Karpas-422 (cell line): Measurements from ENCODE around the gene ZNF598. TPM values are rescaled to one million over a fixed set of nuclear protein-coding genes. Genes with fewer than 3 reads are reported as not detected.

Experiments
- DNase-seq: peaks from one replicate; pipeline ENCODE4 v3.0.0-alpha.2; 2015
- H2AFZ ChIP-seq: fragments of 200-600 bp; sonication (generic); 2 replicates; pipeline ENCODE4 v1.6.1; 2014; ENCODE audit warnings: antibody characterized with exemption, low read length, mixed read lengths
- H3K27ac ChIP-seq: fragments of 200-600 bp; sonication (generic); 2 replicates; pipeline ENCODE4 v1.5.1; 2014; ENCODE audit warnings: mild to moderate bottlenecking, low read length, moderate library complexity
- H3K27me3 ChIP-seq: fragments of 200-600 bp; sonication (generic); 2 replicates; pipeline ENCODE4 v1.6.1; 2014; ENCODE audit warnings: low read length, mixed read lengths
- H3K36me3 ChIP-seq: fragments of 200-600 bp; sonication (generic); 2 replicates; pipeline ENCODE4 v1.6.1; 2014; ENCODE audit warnings: low read length, mixed read lengths; ENCODE audit not compliant: insufficient read depth
- H3K4me1 ChIP-seq: fragments of 200-600 bp; sonication (generic); 2 replicates; pipeline ENCODE4 v1.6.1; 2014; ENCODE audit warnings: mild to moderate bottlenecking, low read length, mixed read lengths
- H3K4me2 ChIP-seq: fragments of 200-600 bp; sonication (generic); 2 replicates; pipeline ENCODE4 v1.6.1; 2014; ENCODE audit warnings: low read length, low read depth, mild to moderate bottlenecking; ENCODE audit not compliant: poor library complexity, severe bottlenecking
- H3K4me3 ChIP-seq: fragments of 200-600 bp; sonication (generic); 2 replicates; pipeline ENCODE4 v1.5.1; 2014; ENCODE audit warnings: mild to moderate bottlenecking, antibody characterized with exemption, low read length, mixed read lengths
- H3K79me2 ChIP-seq: fragments of 200-600 bp; sonication (generic); 2 replicates; pipeline ENCODE4 v1.6.1; 2014; ENCODE audit warnings: mild to moderate bottlenecking, low read length, mixed read lengths
- H3K9ac ChIP-seq: fragments of 200-600 bp; sonication (generic); 2 replicates; pipeline ENCODE4 v1.6.0; 2014; ENCODE audit warnings: low read length
- H3K9me2 ChIP-seq: fragments of 200-600 bp; sonication (generic), shearing (Covaris generic); replicated peaks from 2 replicates; pipeline ENCODE4 v1.6.0; 2014; ENCODE audit warnings: mild to moderate bottlenecking, low read length, moderate library complexity; ENCODE audit not compliant: insufficient read depth
- H3K9me3 ChIP-seq: fragments of 300-700, 200-600 bp; sonication (generic); 2 replicates; pipeline ENCODE4 v1.6.1; 2014; ENCODE audit warnings: low read length, mixed read lengths
- H4K20me1 ChIP-seq: fragments of 200-600 bp; sonication (generic); 2 replicates; pipeline ENCODE4 v1.6.1; 2014; ENCODE audit warnings: mild to moderate bottlenecking, antibody characterized with exemption, low read length, low read depth; ENCODE audit not compliant: insufficient read depth
- total RNA-seq: library from RNA; depleted of rRNA; stranded (reverse); fragments of >200 nt; shearing (Covaris generic); gene quantifications from 2 replicates; pipeline ENCODE4 v1.2.3, GENCODE V29; 2014; ENCODE audit warnings: low replicate concordance

Gene ZNF598
- total RNA-seq, 1 experiment from 2014 or later: 12.6 TPM

GRCh38 chr16:1976216-1976520 is 33.5 kb downstream of the ZNF598 start:
- Histone ChIP-seq H3K9ac (no peak overlapping the region), H3K27ac (no peak overlapping the region), H4K20me1 (no peaks in the 10 kb centered on the region; the same call in 1 of the 2 replicates), H3K9me2 (no peaks in the 10 kb centered on the region), H3K36me3 (peaks cover 2% of the 10 kb centered on the region; the same call in 1 of the 2 replicates), H3K4me2 (no peak overlapping the region), H3K9me3 (no peaks in the 10 kb centered on the region), H3K4me1 (peaks cover 18% of the 10 kb centered on the region), H3K4me3 (no peak overlapping the region), H3K79me2 (peaks cover 25% of the 10 kb centered on the region), H2AFZ (no peak overlapping the region), H3K27me3 (no peaks in the 10 kb centered on the region)
- no peak for DNase-seq

DNA sequence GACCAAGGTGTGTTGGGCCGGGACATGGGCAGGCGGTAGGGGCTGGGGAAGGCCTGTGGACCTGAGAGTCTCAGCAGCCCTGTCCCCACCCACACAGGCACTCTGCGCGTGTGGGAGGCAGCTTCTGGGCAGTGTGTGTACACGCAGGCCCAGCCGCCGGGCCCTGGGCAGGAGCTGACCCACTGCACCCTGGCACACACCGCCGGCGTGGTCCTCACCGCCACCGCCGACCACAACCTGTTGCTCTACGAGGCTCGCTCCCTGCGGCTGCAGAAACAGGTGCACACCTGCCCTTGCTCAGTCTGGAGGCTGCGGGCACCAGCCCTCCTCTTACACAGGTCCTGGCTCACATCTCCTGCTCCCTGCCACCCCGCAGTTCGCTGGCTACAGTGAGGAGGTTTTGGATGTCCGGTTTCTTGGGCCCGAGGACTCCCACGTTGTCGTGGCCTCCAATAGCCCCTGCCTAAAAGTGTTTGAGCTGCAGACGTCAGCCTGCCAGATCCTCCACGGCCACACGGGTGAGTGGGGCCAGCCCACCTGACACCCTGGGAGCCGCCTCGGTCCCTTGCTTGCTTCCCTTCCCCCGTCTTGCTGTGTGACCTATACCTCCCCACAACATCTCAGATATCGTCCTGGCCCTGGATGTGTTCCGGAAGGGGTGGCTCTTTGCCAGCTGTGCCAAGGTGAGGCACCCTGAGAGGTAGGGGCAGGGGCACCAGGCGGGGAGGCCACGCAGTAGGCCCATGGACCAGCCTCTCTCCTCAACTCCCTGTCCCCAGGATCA is 34.0 kb downstream of the ZNF598 start:
- Histone ChIP-seq H3K4me2 (no peak overlapping the region), H4K20me1 (no peaks in the 10 kb centered on the region; the same call in 1 of the 2 replicates), H3K36me3 (peaks cover 2% of the 10 kb centered on the region; the same call in 1 of the 2 replicates), H3K9ac (no peak overlapping the region), H3K79me2 (peaks cover 29% of the 10 kb centered on the region), H2AFZ (no peak overlapping the region), H3K27me3 (no peaks in the 10 kb centered on the region), H3K4me3 (no peak overlapping the region), H3K4me1 (peaks cover 21% of the 10 kb centered on the region), H3K9me2 (no peaks in the 10 kb centered on the region), H3K9me3 (no peaks in the 10 kb centered on the region), H3K27ac (no peak overlapping the region)
- no peak for DNase-seq

DNA sequence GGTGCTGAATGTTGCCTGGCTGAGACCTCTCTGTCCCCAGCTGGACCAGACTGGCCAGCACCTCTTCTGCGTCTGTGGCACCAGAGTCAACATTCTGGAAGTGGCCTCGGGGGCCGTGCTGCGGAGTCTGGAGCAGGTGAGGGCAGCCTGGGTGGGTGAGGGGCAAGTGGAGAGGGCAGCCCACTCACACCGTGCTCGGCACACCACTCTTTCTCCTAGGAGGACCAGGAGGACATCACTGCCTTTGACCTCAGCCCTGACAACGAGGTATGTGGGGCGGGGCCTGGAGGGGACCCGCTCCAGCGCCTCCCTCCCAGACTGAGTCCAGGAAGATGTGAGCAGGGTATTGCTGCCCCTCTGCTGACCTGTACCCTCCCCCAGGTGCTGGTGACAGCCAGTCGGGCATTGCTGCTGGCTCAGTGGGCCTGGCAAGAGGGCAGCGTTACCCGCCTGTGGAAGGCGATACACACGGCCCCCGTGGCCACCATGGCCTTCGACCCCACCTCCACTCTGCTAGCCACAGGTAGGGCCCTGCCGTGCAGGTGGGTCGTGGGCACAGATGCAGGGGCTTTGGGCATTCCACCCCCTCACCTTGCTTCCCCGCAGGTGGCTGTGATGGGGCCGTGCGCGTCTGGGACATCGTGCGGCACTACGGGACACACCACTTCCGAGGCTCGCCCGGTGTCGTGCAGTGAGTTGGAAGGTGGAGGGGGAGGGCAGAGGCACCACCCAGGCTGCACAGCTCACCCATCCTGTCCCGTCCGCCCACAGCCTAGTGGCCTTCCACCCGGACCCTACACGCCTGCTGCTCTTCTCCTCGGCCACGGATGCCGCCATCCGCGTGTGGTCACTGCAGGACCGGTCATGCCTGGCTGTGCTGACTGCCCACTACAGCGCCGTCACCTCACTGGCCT is 35.2 kb downstream of the ZNF598 start:
- H3K4me1 ChIP-seq: peaks cover 21% of the 10 kb centered on the region
- H3K27ac ChIP-seq: no peak overlapping the region
- H3K79me2 ChIP-seq: peaks cover 29% of the 10 kb centered on the region
- no peaks in the 10 kb centered on the region for H3K9me3 ChIP-seq
- no peak for DNase-seq
- H4K20me1 ChIP-seq: no peaks in the 10 kb centered on the region; the same call in 1 of the 2 replicates
- no peak overlapping the region for H2AFZ ChIP-seq
- H3K9me2 ChIP-seq: no peaks in the 10 kb centered on the region
- H3K4me2 ChIP-seq: no peak overlapping the region
- H3K36me3 ChIP-seq: peaks cover 2% of the 10 kb centered on the region; the same call in 1 of the 2 replicates
- H3K27me3 ChIP-seq: no peaks in the 10 kb centered on the region
- H3K9ac ChIP-seq: no peak overlapping the region
- no peak overlapping the region for H3K4me3 ChIP-seq

GRCh38 chr16:1973461-1974156 is 36.0 kb downstream of the ZNF598 start:
- Histone ChIP-seq H3K4me2 (peak overlapping the region; percentile 97), H3K4me1 (peaks cover 21% of the 10 kb centered on the region), H3K27ac (no peak overlapping the region), H2AFZ (no peak overlapping the region), H3K27me3 (no peaks in the 10 kb centered on the region), H3K9me2 (no peaks in the 10 kb centered on the region), H3K36me3 (peaks cover 2% of the 10 kb centered on the region; the same call in 1 of the 2 replicates), H3K79me2 (peaks cover 29% of the 10 kb centered on the region), H3K4me3 (peak overlapping the region; percentile 94; the same call in 1 of the 2 replicates), H3K9me3 (no peaks in the 10 kb centered on the region), H3K9ac (peak overlapping the region; percentile 100), H4K20me1 (no peaks in the 10 kb centered on the region; the same call in 1 of the 2 replicates)
- no peak for DNase-seq

GRCh38 chr16:1972490-1972877 is 37.1 kb downstream of the ZNF598 start:
- H3K4me3 ChIP-seq: peak overlapping the region; percentile 94
- H2AFZ ChIP-seq: no peak overlapping the region
- no peaks in the 10 kb centered on the region for H3K9me2 ChIP-seq
- peaks cover 29% of the 10 kb centered on the region for H3K79me2 ChIP-seq
- no peaks in the 10 kb centered on the region; the same call in 1 of the 2 replicates for H4K20me1 ChIP-seq
- no peaks in the 10 kb centered on the region for H3K36me3 ChIP-seq
- no peaks in the 10 kb centered on the region for H3K27me3 ChIP-seq
- H3K27ac ChIP-seq: no peak overlapping the region
- H3K4me2 ChIP-seq: peak overlapping the region; percentile 97
- H3K4me1 ChIP-seq: peaks cover 21% of the 10 kb centered on the region
- peak overlapping the region; percentile 100 for H3K9ac ChIP-seq
- DNase-seq: peak; percentile 50
- no peaks in the 10 kb centered on the region for H3K9me3 ChIP-seq

GRCh38 chr16:1971796-1972489 is 37.7 kb downstream of the ZNF598 start, which contains the start of gene TBL3:
Gene TBL3, plus strand, starts transcription at chr16:1972053. Its CDS starts 112 bp downstream, at chr16:1972165.
- H3K9ac ChIP-seq: peak within 1 kb of the TSS; percentile 100
- H3K4me1 ChIP-seq: peaks cover 21% of the 10 kb centered on the region
- no peaks in the 10 kb centered on the region for H3K36me3 ChIP-seq
- H3K27ac ChIP-seq: peak within 1 kb of the TSS; percentile 81
- no peaks in the 10 kb centered on the region; the same call in 1 of the 2 replicates for H4K20me1 ChIP-seq
- peak within 1 kb of the TSS; percentile 94 for H3K4me3 ChIP-seq
- no peaks in the 10 kb centered on the region for H3K9me3 ChIP-seq
- peak within 1 kb of the TSS; percentile 97 for H3K4me2 ChIP-seq
- H3K27me3 ChIP-seq: no peaks in the 10 kb centered on the region
- H2AFZ ChIP-seq: peak within 1 kb of the TSS; percentile 79; the same call in 1 of the 2 replicates
- peak; percentile 98 for DNase-seq
- no peaks in the 10 kb centered on the region for H3K9me2 ChIP-seq
- H3K79me2 ChIP-seq: peaks cover 29% of the 10 kb centered on the region

DNA sequence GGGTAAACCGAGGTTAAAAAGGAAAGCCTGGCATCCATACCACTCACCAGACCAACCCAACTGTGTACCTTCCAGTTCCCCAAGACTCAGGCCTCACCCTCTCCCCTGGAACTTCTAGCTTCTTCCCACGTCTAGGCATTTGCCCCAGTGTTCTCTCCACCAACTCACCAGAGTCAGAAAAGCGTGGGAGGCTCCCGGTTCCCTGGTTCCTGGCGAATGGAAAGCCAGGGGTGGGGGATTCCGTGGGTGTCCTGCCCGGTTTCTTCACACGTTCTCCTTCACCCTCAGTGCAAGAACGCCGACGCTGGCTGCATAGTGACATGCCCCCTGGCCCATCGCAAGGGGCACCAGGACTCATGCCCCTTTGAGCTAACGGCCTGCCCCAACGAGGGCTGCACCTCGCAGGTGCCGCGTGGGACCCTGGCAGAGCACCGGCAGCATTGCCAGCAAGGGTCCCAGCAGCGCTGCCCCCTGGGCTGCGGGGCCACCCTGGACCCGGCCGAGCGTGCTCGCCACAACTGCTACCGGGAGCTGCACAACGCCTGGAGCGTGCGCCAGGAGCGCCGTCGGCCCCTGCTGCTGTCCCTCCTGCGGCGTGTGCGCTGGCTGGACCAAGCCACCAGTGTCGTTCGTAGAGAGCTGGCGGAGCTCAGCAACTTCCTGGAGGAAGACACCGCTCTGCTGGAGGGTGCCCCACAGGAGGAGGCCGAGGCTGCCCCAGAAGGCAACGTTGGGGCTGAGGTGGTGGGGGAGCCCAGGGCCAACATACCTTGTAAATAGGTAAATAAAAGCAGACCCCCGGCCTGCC is 41.3 kb downstream of the ZNF598 start:
- H4K20me1 ChIP-seq: peaks cover 11% of the 10 kb centered on the region
- no peak overlapping the region for H3K9ac ChIP-seq
- peaks cover 48% of the 10 kb centered on the region for H3K79me2 ChIP-seq
- H3K27ac ChIP-seq: no peak overlapping the region
- H3K27me3 ChIP-seq: no peaks in the 10 kb centered on the region
- H3K4me3 ChIP-seq: no peak overlapping the region
- no peaks in the 10 kb centered on the region for H3K9me2 ChIP-seq
- H3K4me2 ChIP-seq: no peak overlapping the region
- no peak for DNase-seq
- H3K9me3 ChIP-seq: no peaks in the 10 kb centered on the region
- H3K36me3 ChIP-seq: peaks cover 10% of the 10 kb centered on the region
- no peak overlapping the region for H2AFZ ChIP-seq
- H3K4me1 ChIP-seq: peaks cover 26% of the 10 kb centered on the region
